Fibroblast of the conjunctiva (primary cell): ENCODE measurements around the gene R3HDM2.

Source experiments
- DNase-seq: peaks from one replicate; pipeline ENCODE4 v3.0.0-alpha.2; 2010; ENCODE audit warnings: low read depth

R3HDM2 gene

DNA sequence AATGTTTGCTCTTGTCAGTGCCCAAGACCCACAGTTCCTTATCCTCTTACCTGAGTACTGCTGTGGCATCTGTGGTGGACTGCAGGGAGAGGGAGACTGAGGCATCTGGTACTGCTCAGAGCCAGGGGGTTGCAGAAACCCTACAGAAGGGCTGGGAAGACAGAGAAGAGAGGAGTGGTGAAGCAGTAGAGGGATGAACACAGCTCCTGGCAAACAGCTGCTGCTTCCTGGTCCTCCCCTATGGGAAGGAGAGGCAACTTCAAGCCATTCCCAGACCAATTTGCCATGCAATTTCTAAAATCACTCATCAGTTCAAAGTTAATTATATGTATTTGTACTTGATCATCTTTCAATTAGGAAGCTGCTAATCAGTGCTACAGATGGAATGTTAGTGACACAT is 164.2 kb downstream of the R3HDM2 start:
- DNase-seq, result no peak

GRCh38 chr12:57263096-57263495 is 167.7 kb downstream of the R3HDM2 start:
- DNase-seq, result no peak

GRCh38 chr12:57262126-57262822 is 168.6 kb downstream of the R3HDM2 start:
- DNase-seq, result no peak

- no peak for DNase-seq
These were observed 169.4 kb downstream of the R3HDM2 start for GRCh38 chr12:57261428-57261865.

DNA sequence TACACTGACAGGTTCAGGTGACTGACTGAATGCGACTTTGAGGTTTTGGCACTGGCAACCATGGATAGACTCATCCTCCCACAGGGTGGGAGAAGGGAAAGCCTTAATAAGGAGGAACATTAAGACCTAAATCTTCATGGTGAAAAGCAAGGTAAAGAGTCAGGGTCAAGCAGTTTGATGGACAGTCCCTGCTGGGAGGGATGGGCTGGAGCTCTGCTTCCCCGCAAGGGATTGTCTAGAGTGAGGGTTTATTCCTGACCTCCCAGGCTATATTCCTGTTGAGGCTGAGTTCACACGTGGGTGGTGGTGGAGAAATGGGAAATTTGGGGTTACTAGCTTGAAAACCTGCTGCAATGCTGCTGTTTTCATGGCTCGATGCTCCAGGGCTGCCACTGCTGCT is 170.5 kb downstream of the R3HDM2 start:
- no peak for DNase-seq

DNA sequence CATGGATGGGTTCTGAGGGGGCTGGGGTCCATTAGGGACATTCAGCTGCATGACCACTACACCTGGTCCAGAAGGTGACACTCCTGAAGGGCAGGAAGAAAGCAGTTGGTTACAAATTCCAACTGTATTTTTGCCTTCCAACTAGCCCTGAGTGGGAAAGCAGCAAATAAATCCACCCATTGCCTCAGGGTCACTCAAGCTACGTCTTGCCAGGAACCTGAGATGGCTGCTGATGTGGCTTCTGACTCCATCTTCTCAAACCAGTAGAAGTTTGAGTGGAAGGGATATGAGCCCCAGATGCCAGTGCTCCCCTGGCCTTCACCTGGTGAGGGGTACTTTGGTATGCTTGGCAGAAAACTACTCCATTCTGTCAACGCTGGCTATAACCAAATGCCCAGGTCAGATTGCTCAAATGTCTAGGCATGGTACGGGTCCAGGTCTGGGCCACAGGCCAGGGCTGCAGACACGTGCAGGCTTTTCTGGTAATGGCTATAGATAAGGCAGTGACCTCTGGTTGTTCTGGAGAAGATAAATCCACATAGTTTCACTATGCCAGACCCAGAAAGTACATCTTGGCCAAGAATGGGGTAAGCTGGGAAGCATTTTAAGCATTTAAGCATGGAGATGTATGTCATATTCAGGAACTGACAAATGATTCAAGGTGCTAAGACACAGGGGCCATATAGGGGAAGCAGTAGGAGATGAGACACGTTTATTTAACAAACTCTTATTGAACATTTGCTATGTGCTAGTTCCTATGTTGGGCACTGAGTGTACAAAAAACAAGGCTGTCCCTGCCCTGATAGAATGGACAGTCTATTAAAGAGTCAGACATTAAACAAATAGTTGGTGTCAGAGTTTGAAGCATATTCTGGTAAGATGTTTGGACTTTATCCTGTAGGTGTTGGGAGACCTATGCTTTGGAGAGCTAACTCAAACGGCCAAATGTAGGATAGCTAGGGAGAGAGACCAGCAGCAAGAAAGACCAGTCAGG is 171.6 kb downstream of the R3HDM2 start:
- DNase-seq, result no peak

DNA sequence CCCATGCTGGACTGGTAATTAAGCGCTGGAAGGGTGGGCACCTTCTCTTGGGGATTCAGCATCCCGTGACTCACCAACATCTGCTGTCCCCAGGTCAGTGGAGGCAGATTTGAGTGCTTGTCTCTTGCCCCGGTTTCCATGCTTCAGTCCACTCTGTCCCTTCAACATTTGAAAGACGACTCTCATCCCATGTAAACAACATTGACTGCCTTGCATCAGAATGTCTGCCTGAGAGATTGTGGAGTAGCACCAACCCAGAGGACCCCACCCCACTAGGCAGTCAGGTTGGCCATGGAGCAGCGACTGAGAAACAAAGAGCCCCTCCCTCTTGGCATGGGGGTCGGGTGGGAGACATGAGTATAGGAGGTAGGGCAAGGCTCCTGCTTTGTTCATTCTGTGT is 174.9 kb downstream of the R3HDM2 start:
- DNase-seq, result no peak

GRCh38 chr12:57254506-57255280 is 176.2 kb downstream of the R3HDM2 start:
- DNase-seq, result no peak

DNA sequence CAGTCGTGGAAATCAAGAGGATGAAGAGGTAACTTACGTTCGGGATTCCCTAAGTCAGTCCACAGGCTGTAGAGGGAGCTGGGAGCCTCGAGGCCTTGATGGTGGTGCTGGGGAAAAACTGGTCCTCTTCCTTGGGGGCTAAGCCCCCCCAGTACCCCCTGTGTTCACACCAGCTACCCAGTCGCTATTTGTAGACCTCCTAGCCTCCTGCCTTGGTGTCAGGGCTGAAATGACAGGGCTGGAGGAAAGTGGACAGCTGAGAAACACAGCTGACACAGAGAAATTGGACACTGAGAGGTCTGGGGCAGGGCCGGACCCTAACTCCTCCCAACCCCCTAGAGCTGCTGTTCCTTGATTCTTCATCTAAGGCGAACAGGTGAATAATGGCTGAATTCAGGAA is 179.9 kb downstream of the R3HDM2 start, which contains the start of gene STAC3:
Gene STAC3 (minus strand): TSS at position 232 of the 400 bp plus-strand sequence. CDS start 1,551 bp downstream, outside the sequence.
- DNase-seq, result no peak

GRCh38 chr12:57250541-57250940 is 180.3 kb downstream of the R3HDM2 start:
- DNase-seq, result no peak

DNA sequence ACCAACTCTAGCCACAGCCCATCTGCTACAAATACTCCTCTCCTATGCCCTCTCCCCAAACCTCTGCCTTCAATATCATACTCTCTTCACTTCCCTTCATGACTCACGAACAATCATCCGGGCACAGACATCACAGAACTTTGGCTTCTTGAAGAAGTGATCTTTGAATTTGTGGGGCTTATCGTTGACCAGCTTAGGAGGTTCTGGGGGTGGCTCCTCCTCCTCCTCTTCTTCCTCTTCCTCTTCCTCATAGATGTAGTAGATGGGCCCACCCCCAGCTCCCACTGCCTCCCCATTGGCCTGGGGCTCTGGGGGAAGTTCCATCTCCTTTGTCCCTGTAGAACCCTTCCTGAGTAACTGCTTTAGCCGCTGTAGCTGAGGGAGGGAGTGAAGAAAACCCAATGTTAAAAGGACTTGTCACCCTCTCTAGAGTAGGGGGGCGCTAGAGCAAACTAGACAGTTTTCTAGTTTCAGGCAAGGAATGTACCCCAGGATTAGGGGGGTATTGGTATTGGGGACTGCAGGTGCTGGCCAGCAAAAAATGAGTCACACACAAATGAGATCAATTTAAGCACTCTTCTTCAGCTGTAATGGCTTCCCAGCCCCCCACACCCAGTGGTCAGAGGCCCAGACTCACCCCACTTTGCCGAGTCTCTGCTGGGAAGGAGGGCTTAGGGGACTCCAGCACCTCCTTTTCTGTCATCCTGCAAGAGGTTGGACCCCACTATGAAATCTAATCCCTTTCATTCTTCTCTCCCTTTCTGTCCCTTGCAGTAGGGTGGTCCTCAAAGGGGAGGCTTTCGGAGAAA is 181.7 kb downstream of the R3HDM2 start:
- DNase-seq, result no peak

- no peak for DNase-seq
These were observed 183.8 kb downstream of the R3HDM2 start for GRCh38 chr12:57247041-57247440.

- DNase-seq, result no peak
These were observed 186.5 kb downstream of the R3HDM2 start for GRCh38 chr12:57244312-57244696.

DNA sequence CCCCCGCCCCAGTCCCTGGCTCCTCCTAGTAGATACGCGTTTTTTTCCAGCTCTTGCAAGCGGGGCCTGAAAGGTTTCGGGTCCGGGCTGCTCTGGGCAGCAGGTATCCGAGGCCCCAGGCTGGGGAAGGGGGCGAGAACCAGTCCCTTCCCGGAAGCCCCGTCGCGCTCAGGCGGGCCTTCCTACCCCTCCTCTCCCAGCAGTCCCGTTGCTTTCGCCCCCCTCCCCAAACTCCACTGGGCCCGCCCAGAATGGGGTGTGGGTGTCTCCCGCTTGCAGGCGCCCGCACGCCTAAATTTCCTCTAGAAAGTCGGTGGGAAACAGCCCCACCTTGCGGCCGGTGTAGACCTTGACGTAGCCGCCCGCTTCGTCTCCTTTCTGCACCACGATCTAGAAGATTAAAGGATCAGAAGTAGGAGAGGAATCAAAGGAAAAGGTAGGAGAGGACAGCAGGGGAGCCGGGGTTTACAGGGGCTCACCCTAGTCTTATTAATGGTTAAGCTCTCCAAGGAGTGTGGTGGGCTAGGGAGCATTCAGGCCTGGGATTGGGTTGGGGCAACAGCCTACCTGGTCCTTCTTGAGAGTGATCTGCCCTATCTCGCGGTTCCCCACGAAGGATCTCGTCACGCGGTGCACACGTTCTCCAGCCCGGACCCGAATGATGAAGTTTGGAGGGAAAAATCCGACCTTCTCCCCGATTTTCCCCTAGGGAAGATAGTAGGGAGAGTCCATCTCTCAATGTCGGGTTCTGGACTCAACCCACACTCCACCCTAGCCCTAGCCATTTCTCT is 187.1 kb downstream of the R3HDM2 start:
- DNase-seq, result peak; percentile 39

- DNase-seq, result no peak
These were observed 188.0 kb downstream of the R3HDM2 start for GRCh38 chr12:57242691-57243454.

GRCh38 chr12:57242329-57242690 is 188.5 kb downstream of the R3HDM2 start:
- DNase-seq, result no peak

DNA sequence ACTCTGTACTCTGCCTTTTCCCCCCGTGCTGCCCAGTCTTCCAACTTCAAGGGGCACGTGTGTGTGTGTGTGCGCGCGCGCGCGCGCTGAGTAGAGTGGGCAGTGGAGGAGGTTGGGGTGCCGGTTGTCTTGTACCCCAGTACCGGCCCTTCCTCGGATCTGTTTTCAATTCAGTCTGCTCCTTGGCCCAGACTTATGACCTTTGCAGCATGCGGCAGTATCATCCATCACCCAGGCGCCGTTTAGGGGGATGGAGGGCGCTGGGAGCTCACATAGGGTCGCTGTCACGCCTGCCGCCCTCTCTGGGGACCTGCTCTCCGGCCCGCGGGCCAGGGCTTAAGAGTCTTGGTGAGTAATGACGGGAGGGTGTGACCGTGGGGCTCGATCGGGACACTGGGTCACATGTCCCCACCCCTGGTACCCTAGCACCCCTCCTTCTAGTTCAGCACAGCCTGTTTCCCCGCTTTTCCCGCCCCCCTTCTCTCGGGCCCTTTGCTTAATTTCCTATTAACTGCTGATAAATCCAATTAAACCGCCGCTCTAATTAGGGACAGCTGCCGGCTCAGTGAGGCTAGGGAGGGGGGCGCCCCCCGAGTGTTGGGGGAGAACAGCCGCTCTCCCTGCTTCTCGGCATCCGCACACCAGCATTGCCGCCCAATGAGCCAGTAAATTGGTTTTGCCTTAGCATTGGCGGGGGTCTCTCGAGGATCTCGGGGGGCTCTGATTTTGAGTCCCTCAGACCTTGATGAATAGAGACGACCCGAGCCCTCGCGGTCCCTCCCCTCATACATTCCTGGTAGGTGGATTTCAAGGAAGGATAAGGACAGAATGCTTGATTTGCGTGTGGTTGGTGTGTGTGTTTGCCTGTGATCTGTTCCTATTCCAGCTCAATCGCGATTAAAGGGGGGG is 189.2 kb downstream of the R3HDM2 start:
- no peak for DNase-seq

- no peak for DNase-seq
These were observed 189.9 kb downstream of the R3HDM2 start for GRCh38 chr12:57240926-57241401.
